LNCAP (cell line): ENCODE data around the gene CDKN1A.

Experiments
- TF ChIP-seq, protein P1 (sequence below): fragments of 450-650 bp; IDR thresholded peaks from 2 replicates; pipeline ENCODE4 v1.5.1; 2017; ENCODE audit warnings: mild to moderate bottlenecking

The CDKN1A gene

DNA sequence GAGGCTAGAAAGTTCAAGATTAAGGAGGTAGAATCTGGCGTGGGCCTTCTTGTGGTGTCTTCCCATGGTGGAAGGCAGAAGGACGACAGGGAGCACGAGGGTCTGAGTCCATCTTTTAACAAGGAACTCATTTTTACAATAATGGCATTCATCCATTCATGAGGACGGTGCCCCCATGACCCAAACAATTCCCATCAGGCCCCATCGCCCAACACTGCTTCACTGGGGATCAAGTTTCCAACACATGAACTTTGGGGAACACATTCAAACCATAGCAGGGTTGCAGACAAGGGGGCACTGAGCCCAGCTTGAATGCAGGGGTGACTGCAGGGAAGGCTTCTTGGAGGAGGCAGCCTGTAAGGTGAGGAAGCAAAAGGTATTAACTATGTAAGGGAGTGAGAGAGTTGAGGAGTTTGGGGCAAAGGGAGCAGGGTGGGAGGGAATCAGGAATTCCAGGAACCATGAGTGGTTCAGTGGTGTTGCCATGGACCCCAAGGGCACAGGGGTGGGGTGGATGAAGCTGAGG lies 24.6 kb downstream of the CDKN1A start:
- TF ChIP-seq, protein P1, sequence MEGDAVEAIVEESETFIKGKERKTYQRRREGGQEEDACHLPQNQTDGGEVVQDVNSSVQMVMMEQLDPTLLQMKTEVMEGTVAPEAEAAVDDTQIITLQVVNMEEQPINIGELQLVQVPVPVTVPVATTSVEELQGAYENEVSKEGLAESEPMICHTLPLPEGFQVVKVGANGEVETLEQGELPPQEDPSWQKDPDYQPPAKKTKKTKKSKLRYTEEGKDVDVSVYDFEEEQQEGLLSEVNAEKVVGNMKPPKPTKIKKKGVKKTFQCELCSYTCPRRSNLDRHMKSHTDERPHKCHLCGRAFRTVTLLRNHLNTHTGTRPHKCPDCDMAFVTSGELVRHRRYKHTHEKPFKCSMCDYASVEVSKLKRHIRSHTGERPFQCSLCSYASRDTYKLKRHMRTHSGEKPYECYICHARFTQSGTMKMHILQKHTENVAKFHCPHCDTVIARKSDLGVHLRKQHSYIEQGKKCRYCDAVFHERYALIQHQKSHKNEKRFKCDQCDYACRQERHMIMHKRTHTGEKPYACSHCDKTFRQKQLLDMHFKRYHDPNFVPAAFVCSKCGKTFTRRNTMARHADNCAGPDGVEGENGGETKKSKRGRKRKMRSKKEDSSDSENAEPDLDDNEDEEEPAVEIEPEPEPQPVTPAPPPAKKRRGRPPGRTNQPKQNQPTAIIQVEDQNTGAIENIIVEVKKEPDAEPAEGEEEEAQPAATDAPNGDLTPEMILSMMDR, result no peak

GRCh38 chr6:36703982-36704381 lies 25.5 kb downstream of the CDKN1A start:
- TF ChIP-seq, protein P1, result no peak

DNA sequence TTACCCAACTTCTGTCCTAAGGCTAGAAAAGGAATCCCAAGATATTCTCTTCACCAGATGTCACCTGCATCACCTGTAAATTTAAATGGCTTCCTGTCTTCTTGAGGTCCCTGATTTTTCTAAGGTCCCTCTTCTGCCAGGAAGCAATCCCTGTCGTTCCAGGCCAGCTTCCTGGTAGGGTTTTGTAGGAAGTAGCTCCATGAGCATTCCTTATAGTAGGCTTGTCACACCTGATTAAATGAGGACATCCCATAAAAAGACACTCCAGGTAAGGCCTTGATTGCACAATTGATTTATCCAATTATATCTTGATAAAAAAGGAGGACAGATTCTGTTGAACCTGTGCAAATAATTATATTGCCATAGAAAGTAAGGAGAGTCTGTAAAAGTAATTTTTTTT lies 27.8 kb downstream of the CDKN1A start:
- TF ChIP-seq, protein P1, result no peak

DNA sequence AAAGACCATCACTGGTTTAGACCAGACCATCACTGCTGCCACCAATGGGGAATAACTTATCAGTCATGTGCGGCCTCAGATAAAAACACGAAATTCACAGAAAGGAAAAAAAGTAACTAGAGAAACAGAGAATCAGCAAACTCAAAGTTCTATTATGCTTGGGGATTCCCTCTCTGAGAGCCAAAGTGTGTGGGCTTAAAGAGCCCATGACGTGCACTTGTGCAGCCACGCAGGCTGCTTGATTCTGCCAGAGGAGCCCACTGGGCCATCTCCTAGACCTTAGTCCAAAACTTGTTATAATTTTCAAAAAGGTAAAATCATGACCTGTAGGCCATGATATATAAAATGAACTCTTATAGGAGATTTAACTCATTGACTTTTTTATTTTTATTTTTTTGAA lies 34.3 kb downstream of the CDKN1A start:
- TF ChIP-seq, protein P1, result no peak

- TF ChIP-seq, protein P1, result no peak
Measured at GRCh38 chr6:36713846-36714245, 35.3 kb downstream of the CDKN1A start.

DNA sequence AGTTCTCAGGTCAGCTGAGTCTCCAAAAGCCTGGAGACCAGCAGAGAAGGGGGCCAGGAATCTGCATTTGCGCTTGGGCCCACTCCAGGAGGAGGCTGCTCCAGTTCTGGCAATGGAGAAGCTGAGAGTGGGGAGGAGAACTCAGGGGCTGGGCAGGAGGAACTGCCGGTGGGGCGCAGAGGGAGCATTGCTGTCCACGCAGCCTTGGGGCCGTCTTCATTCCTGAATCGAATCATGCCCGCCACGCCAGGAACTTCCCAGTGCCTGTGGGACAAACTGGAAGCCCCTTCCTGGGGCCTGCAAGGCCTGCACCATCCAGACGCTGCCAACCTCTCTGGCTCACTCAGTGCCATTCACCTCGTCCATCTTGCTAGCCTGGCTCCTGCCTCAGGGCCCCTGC lies 36.0 kb downstream of the CDKN1A start:
- TF ChIP-seq, protein P1, result no peak

DNA sequence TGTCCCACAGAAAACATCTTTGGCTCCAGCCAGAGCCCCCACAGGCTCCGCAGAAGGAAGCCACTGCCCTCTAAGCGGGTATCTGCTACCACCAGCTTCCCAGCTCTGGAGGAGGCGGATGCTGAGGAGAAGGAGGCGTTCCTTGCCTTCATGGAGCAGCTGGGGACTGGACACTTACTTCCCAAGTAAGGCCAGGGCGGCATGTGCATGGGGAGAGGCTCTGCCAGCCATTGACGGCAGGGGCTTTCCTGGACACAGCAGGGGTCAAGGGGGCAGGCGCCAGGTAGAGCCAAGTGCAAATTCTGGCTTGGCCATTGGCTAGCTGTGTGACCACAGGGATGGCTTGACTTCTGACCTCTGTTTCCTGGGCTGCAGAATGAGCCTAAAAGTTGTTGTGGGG lies 37.0 kb downstream of the CDKN1A start:
- TF ChIP-seq, protein P1, result no peak

GRCh38 chr6:36716476-36717093 lies 38.1 kb downstream of the CDKN1A start:
- TF ChIP-seq, protein P1, result no peak
